Measurements from ENCODE around the gene ENTPD8.

ENTPD8 gene

GRCh38 chr9:137441289-137441934 is at the start of gene ENTPD8:
ENTPD8 (minus strand) TSS chr9:137441357; CDS start chr9:137438285, 3,072 bp downstream.
- no peak for DNase-seq
- in situ Hi-C loops (cut with MboI; ENCODE audit: low pct_unique_long_range_greater_than_20kb, low sequenced_read_pairs): no loop called here

GRCh38 chr9:137490532-137491186 is 49.5 kb upstream of the ENTPD8 start:
- in situ Hi-C loops (cut with MboI; ENCODE audit: low pct_unique_long_range_greater_than_20kb, low sequenced_read_pairs): no loop called here
- no peak for DNase-seq

GRCh38 chr9:137488906-137489305 is 47.7 kb upstream of the ENTPD8 start:
- DNase-seq: no peak
- in situ Hi-C loops (cut with MboI; ENCODE audit: low pct_unique_long_range_greater_than_20kb, low sequenced_read_pairs): no loop called here

- DNase-seq: no peak
- in situ Hi-C loops (cut with MboI; ENCODE audit: low pct_unique_long_range_greater_than_20kb, low sequenced_read_pairs): no loop called here
These were observed 47.1 kb upstream of the ENTPD8 start for GRCh38 chr9:137488327-137488653.

GRCh38 chr9:137487454-137488326 is 46.5 kb upstream of the ENTPD8 start:
- DNase-seq: no peak
- in situ Hi-C loops (cut with MboI; ENCODE audit: low pct_unique_long_range_greater_than_20kb, low sequenced_read_pairs): no loop called here

- DNase-seq: no peak
- in situ Hi-C loops (cut with MboI; ENCODE audit: low pct_unique_long_range_greater_than_20kb, low sequenced_read_pairs): no loop called here
These were observed 45.6 kb upstream of the ENTPD8 start for GRCh38 chr9:137486545-137487453.

GRCh38 chr9:137486141-137486490 is 45.0 kb upstream of the ENTPD8 start:
- in situ Hi-C loops (cut with MboI; ENCODE audit: low pct_unique_long_range_greater_than_20kb, low sequenced_read_pairs): no loop called here
- no peak for DNase-seq

- no peak for DNase-seq
- in situ Hi-C loops (cut with MboI; ENCODE audit: low pct_unique_long_range_greater_than_20kb, low sequenced_read_pairs): no loop called here
These were observed 44.4 kb upstream of the ENTPD8 start for GRCh38 chr9:137485343-137486140.

GRCh38 chr9:137484551-137485315 is 43.6 kb upstream of the ENTPD8 start:
- in situ Hi-C loops (cut with MboI; ENCODE audit: low pct_unique_long_range_greater_than_20kb, low sequenced_read_pairs): no loop called here

GRCh38 chr9:137482094-137482781 is 41.1 kb upstream of the ENTPD8 start:
- peak; percentile 78 for DNase-seq
- in situ Hi-C loops (cut with MboI; ENCODE audit: low pct_unique_long_range_greater_than_20kb, low sequenced_read_pairs): no loop called here

More at GRCh38 chr9:137484551-137485315, 43.6 kb upstream of the ENTPD8 start:
- DNase-seq: no peak

GRCh38 chr9:137480686-137481683 is 39.8 kb upstream of the ENTPD8 start:
- in situ Hi-C loops (cut with MboI; ENCODE audit: low pct_unique_long_range_greater_than_20kb, low sequenced_read_pairs): no loop called here
- DNase-seq: no peak

- DNase-seq: no peak
- in situ Hi-C loops (cut with MboI; ENCODE audit: low pct_unique_long_range_greater_than_20kb, low sequenced_read_pairs): no loop called here
These were observed 38.9 kb upstream of the ENTPD8 start for GRCh38 chr9:137479892-137480685.

GRCh38 chr9:137478962-137479861 is 38.1 kb upstream of the ENTPD8 start:
- in situ Hi-C loops (cut with MboI; ENCODE audit: low pct_unique_long_range_greater_than_20kb, low sequenced_read_pairs): no loop called here

GRCh38 chr9:137478613-137478961 is 37.4 kb upstream of the ENTPD8 start:
- DNase-seq: no peak
- in situ Hi-C loops (cut with MboI; ENCODE audit: low pct_unique_long_range_greater_than_20kb, low sequenced_read_pairs): no loop called here

More at GRCh38 chr9:137478962-137479861, 38.1 kb upstream of the ENTPD8 start:
- DNase-seq: no peak
